Lower lobe of right lung (tissue), 2 donors: ENCODE measurements around the gene ROBO1. TPM values are rescaled to one million over a fixed set of nuclear protein-coding genes. Genes with fewer than 3 reads are reported as not detected.

Experiments used
- ATAC-seq, 2 donors: fragments of 200-7000 bp; cut with Tn5 transposase; one replicate each; pipeline ENCODE4 v1.9.1; 2020 to 2022; ENCODE audit warnings: mild to moderate bottlenecking in 2 of 2, moderate library complexity in 2 of 2
- DNase-seq: peaks from one replicate; pipeline ENCODE4 v3.0.0-alpha.2; 2020
- H3K27ac ChIP-seq: fragments of 200-600 bp; one replicate; pipeline ENCODE4 v1.8.0; 2022
- H3K27me3 ChIP-seq: fragments of 200-600 bp; one replicate; pipeline ENCODE4 v1.8.0; 2022; ENCODE audit warnings: low read depth
- H3K36me3 ChIP-seq: fragments of 200-600 bp; one replicate; pipeline ENCODE4 v1.8.0; 2022; ENCODE audit warnings: mild to moderate bottlenecking
- H3K4me1 ChIP-seq: fragments of 200-600 bp; one replicate; pipeline ENCODE4 v1.8.0; 2022
- H3K4me3 ChIP-seq: fragments of 200-600 bp; one replicate; pipeline ENCODE4 v1.8.0; 2022; ENCODE audit warnings: mild to moderate bottlenecking
- H3K9me3 ChIP-seq: fragments of 200-600 bp; one replicate; pipeline ENCODE4 v1.8.0; 2022
- intact Hi-C: fragments of 100-400 bp; cut with DNase I; formaldehyde crosslinking; loops from one replicate; pipeline ENCODE4 v1.11.0; 2022
- total RNA-seq: library from RNA; stranded (reverse); fragmentation: NEBNext Ultra II Directional; extraction: Animal tissue kit (Norgen Biotek cat#: 25700); gene quantifications from one replicate; pipeline ENCODE4 v1.2.1, GENCODE V29; 2021
- TF ChIP-seq, protein P1 (sequence below): fragments of 200-600 bp; IDR thresholded peaks from one replicate; pipeline ENCODE4 v1.8.0; 2022; ENCODE audit warnings: antibody characterized with exemption, mild to moderate bottlenecking
- donor health status: DM: no; HTN: yes; CAD: no; lungs with severe emphysema.

ROBO1 gene
- total RNA-seq, 1 donor from 2014 or later = 14.8 TPM

DNA sequence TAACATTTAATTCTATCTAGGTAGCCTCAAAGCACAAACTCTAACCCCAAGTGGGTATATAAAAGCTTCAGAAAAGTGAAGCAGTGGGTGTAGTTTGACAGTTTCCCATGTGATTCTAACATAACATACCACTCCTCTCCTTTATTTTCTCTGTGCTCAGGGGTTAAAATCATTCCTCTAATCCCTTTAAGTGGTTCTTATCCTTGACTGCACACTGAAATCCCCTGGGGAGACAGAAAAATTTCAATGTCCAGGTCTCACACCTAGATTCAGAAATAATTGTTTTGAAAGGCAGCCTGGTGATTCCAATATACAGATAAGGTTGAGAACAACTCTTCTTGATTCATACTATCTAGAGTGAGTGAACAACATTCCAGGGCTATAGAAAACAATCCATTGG, 986.4 kb downstream of the ROBO1 start:
- no peak for DNase-seq
- Histone ChIP-seq H3K9me3 (no peaks in the 10 kb centered on the region), H3K4me1 (no peaks in the 10 kb centered on the region), H3K36me3 (no peaks in the 10 kb centered on the region), H3K4me3 (no peak overlapping the region), H3K27me3 (no peaks in the 10 kb centered on the region), H3K27ac (no peak overlapping the region)
- intact Hi-C loops = no loop called here
- ATAC-seq = no peak
- TF ChIP-seq, protein P1, sequence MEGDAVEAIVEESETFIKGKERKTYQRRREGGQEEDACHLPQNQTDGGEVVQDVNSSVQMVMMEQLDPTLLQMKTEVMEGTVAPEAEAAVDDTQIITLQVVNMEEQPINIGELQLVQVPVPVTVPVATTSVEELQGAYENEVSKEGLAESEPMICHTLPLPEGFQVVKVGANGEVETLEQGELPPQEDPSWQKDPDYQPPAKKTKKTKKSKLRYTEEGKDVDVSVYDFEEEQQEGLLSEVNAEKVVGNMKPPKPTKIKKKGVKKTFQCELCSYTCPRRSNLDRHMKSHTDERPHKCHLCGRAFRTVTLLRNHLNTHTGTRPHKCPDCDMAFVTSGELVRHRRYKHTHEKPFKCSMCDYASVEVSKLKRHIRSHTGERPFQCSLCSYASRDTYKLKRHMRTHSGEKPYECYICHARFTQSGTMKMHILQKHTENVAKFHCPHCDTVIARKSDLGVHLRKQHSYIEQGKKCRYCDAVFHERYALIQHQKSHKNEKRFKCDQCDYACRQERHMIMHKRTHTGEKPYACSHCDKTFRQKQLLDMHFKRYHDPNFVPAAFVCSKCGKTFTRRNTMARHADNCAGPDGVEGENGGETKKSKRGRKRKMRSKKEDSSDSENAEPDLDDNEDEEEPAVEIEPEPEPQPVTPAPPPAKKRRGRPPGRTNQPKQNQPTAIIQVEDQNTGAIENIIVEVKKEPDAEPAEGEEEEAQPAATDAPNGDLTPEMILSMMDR = no peak

DNA sequence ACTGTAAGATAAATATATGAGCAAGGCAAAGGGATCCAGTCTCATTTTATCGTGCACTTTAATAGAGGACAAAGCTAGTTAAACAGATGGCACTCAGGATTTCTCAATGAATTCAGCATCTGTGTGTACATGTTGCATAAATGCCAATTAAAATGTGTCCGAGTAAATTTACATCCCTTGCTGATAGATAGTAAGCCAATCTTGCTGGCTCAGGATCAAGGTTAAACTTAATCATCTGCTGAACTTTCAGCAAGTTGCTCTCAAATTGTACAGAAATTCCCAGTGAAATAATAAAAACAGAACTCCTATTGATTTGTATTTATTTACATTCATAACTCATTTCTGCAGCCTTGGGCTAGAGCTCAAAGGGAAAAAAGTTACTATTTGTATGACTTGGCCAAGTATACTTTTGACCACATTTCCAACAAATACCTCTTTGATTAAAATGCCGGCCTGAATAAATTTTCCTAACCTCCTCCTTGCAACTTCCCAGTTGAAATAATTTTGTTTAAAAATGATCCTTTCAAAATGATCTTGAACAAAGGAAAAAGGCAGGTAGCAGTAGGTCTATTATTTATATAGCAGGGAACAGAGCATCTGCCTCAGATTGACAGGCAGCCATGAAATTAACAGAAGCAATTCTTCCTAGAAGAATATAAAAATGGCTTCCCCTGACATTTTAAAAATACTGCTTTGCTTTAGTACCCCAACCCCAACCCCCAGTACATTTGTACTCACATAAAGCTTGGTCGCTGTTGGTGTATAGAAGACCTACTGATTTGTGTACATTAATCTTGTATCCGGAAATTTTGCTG, 1001.9 kb downstream of the ROBO1 start:
- intact Hi-C loops = no loop called here
- Histone ChIP-seq H3K4me3 (no peak overlapping the region), H3K36me3 (no peaks in the 10 kb centered on the region), H3K27me3 (no peaks in the 10 kb centered on the region), H3K9me3 (no peaks in the 10 kb centered on the region), H3K27ac (no peak overlapping the region), H3K4me1 (no peaks in the 10 kb centered on the region)
- ATAC-seq (no peak), DNase-seq (no peak)
- TF ChIP-seq, protein P1 = no peak

DNA sequence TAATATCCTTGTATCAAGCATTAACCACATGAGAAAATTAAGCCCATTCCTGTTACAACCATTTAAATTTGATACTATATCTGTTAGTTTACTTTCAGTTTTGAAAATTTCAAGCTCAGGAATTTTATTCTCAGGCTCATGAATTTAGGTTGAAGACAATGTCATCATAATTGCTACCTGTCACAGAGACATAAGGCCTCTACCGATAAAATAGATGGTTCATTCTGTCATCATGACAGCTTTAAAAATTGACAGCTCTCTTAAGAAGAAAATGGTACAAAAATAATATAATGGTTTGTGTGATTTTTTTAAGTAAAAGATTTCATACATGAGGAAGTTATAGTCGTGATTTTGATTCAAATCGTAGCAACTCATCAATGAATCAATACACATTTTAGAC, 1003.2 kb downstream of the ROBO1 start:
- Histone ChIP-seq H3K27ac (no peak overlapping the region), H3K4me1 (no peaks in the 10 kb centered on the region), H3K9me3 (no peaks in the 10 kb centered on the region), H3K36me3 (no peaks in the 10 kb centered on the region), H3K4me3 (no peak overlapping the region), H3K27me3 (no peaks in the 10 kb centered on the region)
- intact Hi-C loops = no loop called here
- DNase-seq = no peak
- TF ChIP-seq, protein P1 = no peak
- no peak for ATAC-seq

DNA sequence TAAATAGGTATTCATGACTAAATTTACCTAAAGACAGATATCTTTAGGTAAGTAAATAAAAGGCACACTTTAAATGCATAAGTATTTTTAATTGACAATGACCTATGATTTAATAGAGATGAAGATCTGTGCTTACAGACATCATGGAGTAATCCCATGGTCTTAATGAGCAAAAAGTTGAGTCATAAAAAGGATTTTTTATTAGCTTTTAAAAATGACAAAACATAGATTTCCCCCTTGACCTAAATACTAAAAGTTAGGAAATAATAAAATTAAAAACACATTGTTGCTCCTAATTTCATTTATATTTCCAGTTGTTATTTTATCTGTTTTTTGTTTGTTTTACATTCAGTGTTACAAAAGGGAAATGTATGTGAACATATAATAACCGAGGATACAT, 1005.7 kb downstream of the ROBO1 start:
- intact Hi-C loops = no loop called here
- Histone ChIP-seq H3K27me3 (no peaks in the 10 kb centered on the region), H3K36me3 (no peaks in the 10 kb centered on the region), H3K27ac (no peak overlapping the region), H3K9me3 (no peaks in the 10 kb centered on the region), H3K4me1 (no peaks in the 10 kb centered on the region), H3K4me3 (no peak overlapping the region)
- TF ChIP-seq, protein P1 = no peak
- DNase-seq (no peak), ATAC-seq (no peak)

DNA sequence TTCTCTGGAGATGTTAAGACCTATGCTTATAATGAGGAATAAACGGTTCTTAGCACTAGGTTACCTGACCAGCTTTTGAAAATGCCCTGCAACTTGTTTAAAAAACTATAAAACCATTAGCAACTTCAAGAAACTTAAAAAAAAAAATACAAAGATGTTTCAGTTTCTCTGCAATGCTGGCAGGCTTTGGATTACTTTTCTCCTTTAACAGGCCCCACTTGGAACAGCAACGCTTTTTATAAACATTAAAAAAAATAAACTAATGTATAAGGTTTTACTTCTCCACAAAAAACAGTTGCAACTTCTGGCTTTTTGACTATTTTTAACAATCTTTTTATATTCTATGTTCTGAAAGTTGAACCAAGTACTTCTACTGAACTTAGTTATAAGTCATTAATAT, 1006.7 kb downstream of the ROBO1 start:
- no peaks in the 10 kb centered on the region for H3K4me1 ChIP-seq
- intact Hi-C loops = no loop called here
- TF ChIP-seq, protein P1 = no peak
- no peak overlapping the region for H3K27ac ChIP-seq
- H3K9me3 ChIP-seq = no peaks in the 10 kb centered on the region
- no peak overlapping the region for H3K4me3 ChIP-seq
- no peaks in the 10 kb centered on the region for H3K27me3 ChIP-seq
- ATAC-seq = no peak
- no peak for DNase-seq
- no peaks in the 10 kb centered on the region for H3K36me3 ChIP-seq
